CD14-positive monocyte (primary cell): ENCODE data around the gene MYH13. TPM values are rescaled to one million over a fixed set of nuclear protein-coding genes. Genes with fewer than 3 reads are reported as not detected.

Experiments
- DNase-seq, 3 donors: peaks; one replicate each; pipeline ENCODE4 v3.0.0-alpha.2; 2011 to 2022
- H2AFZ ChIP-seq: 2 replicates; pipeline ENCODE4 v1.6.0; 2012; ENCODE audit warnings: mild to moderate bottlenecking, low read depth, low read length, inconsistent platforms; ENCODE audit not compliant: insufficient read depth, poor library complexity, severe bottlenecking
- H3K27ac ChIP-seq, 2 donors: 1 replicate in 1 of 2; 2 replicates in 1 of 2; pipeline ENCODE4 v1.5.1; 2012 to 2013; ENCODE audit warnings: low read length in 2 of 2, control low read depth in 1 of 2, inconsistent platforms in 1 of 2, low read depth in 1 of 2, mild to moderate bottlenecking in 1 of 2
- H3K27me3 ChIP-seq, 2 donors: one replicate each; pipeline versions ENCODE4 v1.6.0 to v1.6.1; 2011 to 2013; ENCODE audit warnings: low read length in 2 of 2; ENCODE audit not compliant: control insufficient read depth in 2 of 2, insufficient read depth in 2 of 2
- H3K36me3 ChIP-seq, 2 donors: replicated peaks in 1 of 2; 1 replicate in 1 of 2; 2 replicates in 1 of 2; pipeline versions ENCODE4 v1.5.1 to v1.6.1; 2012 to 2013; ENCODE audit warnings: low read length in 2 of 2, control low read depth in 1 of 2, inconsistent platforms in 1 of 2, mild to moderate bottlenecking in 1 of 2; ENCODE audit not compliant: insufficient read depth in 2 of 2, control insufficient read depth in 1 of 2
- H3K4me1 ChIP-seq, 2 donors: 1 replicate in 1 of 2; 2 replicates in 1 of 2; pipeline versions ENCODE4 v1.5.1 to v1.6.1; 2012 to 2013; ENCODE audit warnings: low read length in 2 of 2, control low read depth in 1 of 2, inconsistent platforms in 1 of 2, mild to moderate bottlenecking in 1 of 2, moderate library complexity in 1 of 2; ENCODE audit not compliant: insufficient read depth in 2 of 2, control insufficient read depth in 1 of 2
- H3K4me2 ChIP-seq: replicated peaks from 2 replicates; pipeline ENCODE3; 2012; ENCODE audit warnings: low read length, moderate library complexity, mild to moderate bottlenecking; ENCODE audit not compliant: poor library complexity, severe bottlenecking; ENCODE audit errors: extremely low read depth
- H3K4me3 ChIP-seq, 3 experiments: fragments of 200-600 bp in 1 of 3; sonication (generic) in 1 of 3; replicated peaks in 1 of 3; 1 replicate in 2 of 3; 2 replicates in 1 of 3; pipeline ENCODE4 v1.5.1; 2011 to 2013; ENCODE audit warnings: low read length in 3 of 3, mild to moderate bottlenecking in 3 of 3, control low read depth in 2 of 3, low read depth in 2 of 3, inconsistent platforms in 1 of 3, moderate library complexity in 1 of 3
- H3K79me2 ChIP-seq: 2 replicates; pipeline ENCODE4 v1.6.0; 2012; ENCODE audit warnings: mild to moderate bottlenecking, control low read depth, inconsistent platforms, low read length, moderate library complexity; ENCODE audit not compliant: insufficient read depth
- H3K9ac ChIP-seq: 2 replicates; pipeline ENCODE4 v1.6.0; 2017; ENCODE audit warnings: low read length, mild to moderate bottlenecking; ENCODE audit not compliant: insufficient read depth, poor library complexity, severe bottlenecking
- H3K9me3 ChIP-seq, 2 donors: replicated peaks in 1 of 2; 1 replicate in 1 of 2; 2 replicates in 1 of 2; pipeline versions ENCODE4 v1.5.1 to v1.6.1; 2012 to 2013; ENCODE audit warnings: low read length in 2 of 2, control low read depth in 1 of 2; ENCODE audit not compliant: control insufficient read depth in 1 of 2, insufficient read depth in 1 of 2
- H4K20me1 ChIP-seq: 2 replicates; pipeline ENCODE4 v1.6.0; 2012; ENCODE audit warnings: mild to moderate bottlenecking, low read length, control low read depth, moderate library complexity; ENCODE audit not compliant: insufficient read depth
- H3K27ac Mint-ChIP-seq, 7 donors: one replicate each; pipeline ENCODE4 v1.8.0; 2020; ENCODE audit warnings: mild to moderate bottlenecking in 7 of 7, mixed read lengths in 7 of 7, moderate library complexity in 6 of 7, inconsistent platforms in 2 of 7
- H3K27me3 Mint-ChIP-seq, 3 donors: one replicate each; pipeline ENCODE4 v1.8.0; 2021 to 2022; ENCODE audit warnings: low read depth in 3 of 3, mild to moderate bottlenecking in 3 of 3, mixed read lengths in 3 of 3, moderate library complexity in 3 of 3, inconsistent platforms in 1 of 3
- H3K36me3 Mint-ChIP-seq, 2 donors: one replicate each; pipeline ENCODE4 v1.8.0; 2020; ENCODE audit warnings: mixed read lengths in 2 of 2, inconsistent platforms in 1 of 2, mild to moderate bottlenecking in 1 of 2
- H3K4me1 Mint-ChIP-seq: one replicate; pipeline ENCODE4 v1.8.0; 2020; ENCODE audit warnings: mild to moderate bottlenecking, mixed read lengths
- H3K4me3 Mint-ChIP-seq, 2 donors: one replicate each; pipeline ENCODE4 v1.8.0; 2020; ENCODE audit warnings: mild to moderate bottlenecking in 2 of 2, mixed read lengths in 2 of 2, moderate library complexity in 1 of 2
- H3K9me3 Mint-ChIP-seq, 7 donors: one replicate each; pipeline ENCODE4 v1.8.0; 2020 to 2022; ENCODE audit warnings: mixed read lengths in 7 of 7, mild to moderate bottlenecking in 6 of 7, moderate library complexity in 6 of 7, inconsistent platforms in 2 of 7
- CTCF ChIP-seq: fragments of 200-600 bp; IDR thresholded peaks from one replicate; pipeline ENCODE4 v1.8.0; 2022; ENCODE audit warnings: antibody characterized with exemption, mild to moderate bottlenecking
- WGBS: methylation state at CpG from one replicate; pipeline ENCODE4 v1.1.5; 2013; ENCODE audit warnings: missing lambda C conversion rate; ENCODE audit not compliant: insufficient coverage; 5-methylcytosine and 5-hydroxymethylcytosine counted together
- intact Hi-C, 2 donors: fragments of 100-400 bp; cut with micrococcal nuclease; formaldehyde crosslinking; loops; one replicate each; pipeline versions ENCODE4 v1.15.0 to v1.15.1; 2023
- polyA plus RNA-seq, 3 donors: library from polyadenylated mRNA; depleted of rRNA in 1 of 3; unstranded in 2 of 3; stranded (reverse) in 1 of 3; fragments of 300-500 nt in 2 of 3; fragments of >200 nt in 1 of 3; fragmentation: Illumina TruSeq in 2 of 3; gene quantifications; 1 replicate in 2 of 3; 2 replicates in 1 of 3; pipeline ENCODE4 v1.2.3, GENCODE V29; 2012 to 2021

The MYH13 gene
- polyA plus RNA-seq, 3 donors = not detected

- Histone ChIP-seq H3K4me1 (no peaks in the 10 kb centered on the region), H3K36me3 (no peaks in the 10 kb centered on the region), H3K79me2 (no peaks in the 10 kb centered on the region), H4K20me1 (no peaks in the 10 kb centered on the region), H3K27ac (no peak overlapping the region), H3K9me3 (no peaks in the 10 kb centered on the region), H2AFZ (no peak overlapping the region), H3K9ac (no peak overlapping the region), H3K4me3 (no peak overlapping the region), H3K4me2 (no peak overlapping the region), H3K27me3 (peaks cover 2 to 4% of the 10 kb centered on the region in 2 donors)
- DNase-seq = no peak
- H3K27me3 Mint-ChIP-seq = peaks cover 2 to 22% (median 14%) of the 10 kb centered on the region in 3 donors
- no peak overlapping the region for H3K27ac Mint-ChIP-seq
- H3K4me1 Mint-ChIP-seq = no peaks in the 10 kb centered on the region
- no peak overlapping the region for H3K4me3 Mint-ChIP-seq
- 100% methylated on average over 1 of the region's 3 CpGs for WGBS
- H3K36me3 Mint-ChIP-seq = no peaks in the 10 kb centered on the region
- peaks cover 0 to 9% (median 0%) of the 10 kb centered on the region in 7 donors for H3K9me3 Mint-ChIP-seq
- intact Hi-C loops = no loop called here
- TF ChIP-seq CTCF = no peak
Observed at GRCh38 chr17:10261098-10261497, 111.7 kb downstream of the MYH13 start.

GRCh38 chr17:10251212-10251948 lies 121.4 kb downstream of the MYH13 start:
- Histone ChIP-seq H4K20me1 (no peaks in the 10 kb centered on the region), H3K4me3 (peak overlapping the region in 2 of 3 experiments; percentile 16 to 55), H2AFZ (peak overlapping the region; percentile 63), H3K9ac (no peak overlapping the region), H3K27ac (peak overlapping the region; percentile 20 to 61), H3K79me2 (no peaks in the 10 kb centered on the region), H3K4me2 (peak overlapping the region; percentile 45), H3K4me1 (peaks cover 10 to 11% of the 10 kb centered on the region in 2 donors), H3K9me3 (no peaks in the 10 kb centered on the region), H3K36me3 (no peaks in the 10 kb centered on the region), H3K27me3 (no peaks in the 10 kb centered on the region)
- intact Hi-C loops = no loop called here
- Mint-ChIP-seq H3K27me3 (peaks cover 3 to 9% (median 4%) of the 10 kb centered on the region in 3 donors), H3K4me1 (peaks cover 11% of the 10 kb centered on the region), H3K36me3 (no peaks in the 10 kb centered on the region), H3K9me3 (peaks cover 0 to 3% (median 0%) of the 10 kb centered on the region in 7 donors), H3K4me3 (peak overlapping the region; percentile 75 to 89), H3K27ac (peak overlapping the region in 5 of 7 donors; percentile 28 to 91 (median 60))
- no peak for TF ChIP-seq CTCF
- DNase-seq = peak in 2 of 3 donors; percentile 10 to 30
- 37% methylated on average over 9 of the region's 11 CpGs for WGBS

Other genes with a start within 250 kb of the MYH13 start
- gene GAS7, start 174.4 kb downstream of the MYH13 start, polyA plus RNA-seq = 10 to 100 TPM; 53.1 to 91.9 (median 66.6) TPM
- gene MYH8, start 48.9 kb upstream of the MYH13 start, polyA plus RNA-seq = not detected
- not detected for gene MYH4, start 96.6 kb upstream of the MYH13 start, polyA plus RNA-seq
- not detected for gene MYH1, start 145.5 kb upstream of the MYH13 start, polyA plus RNA-seq
- not detected for gene MYH2, start 176.7 kb upstream of the MYH13 start, polyA plus RNA-seq